Ecto neural progenitor cell (in vitro differentiated cells): ENCODE data around the gene SLC22A12.

ENCODE experiments used
- DNase-seq: peaks from one replicate; pipeline ENCODE4 v3.0.0-alpha.2; 2018; ENCODE audit warnings: low spot score

SLC22A12 gene

DNA sequence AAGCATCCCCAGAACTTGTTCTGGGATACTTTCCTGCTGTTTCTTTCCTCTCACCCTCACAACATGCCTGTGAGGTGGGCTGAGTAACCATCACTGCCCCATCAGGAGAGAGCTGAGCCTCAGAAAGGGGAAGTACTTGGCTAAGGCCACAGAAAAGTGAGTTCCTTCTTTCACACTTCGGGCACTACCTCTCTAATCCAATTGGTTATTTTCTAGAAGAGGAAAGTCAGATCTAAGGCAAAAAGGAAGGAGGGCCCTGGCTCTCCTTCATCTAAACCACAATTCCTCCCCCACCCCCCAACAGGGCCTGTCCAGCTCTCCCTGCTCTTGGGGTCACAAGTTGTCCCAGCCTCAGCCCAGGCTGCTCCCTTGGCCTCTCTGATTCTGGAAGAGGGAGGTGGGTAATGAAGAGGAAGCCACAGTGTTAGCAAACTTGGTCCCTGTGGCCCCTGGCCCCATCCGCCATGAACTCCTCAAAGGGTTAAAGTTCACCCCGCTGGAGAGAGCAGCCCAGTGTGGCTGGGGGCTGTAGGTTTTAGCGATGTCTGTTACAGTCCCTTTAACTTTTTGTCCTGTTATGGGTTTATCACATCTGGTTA is 34.0 kb downstream of the SLC22A12 start:
- no peak for DNase-seq

DNA sequence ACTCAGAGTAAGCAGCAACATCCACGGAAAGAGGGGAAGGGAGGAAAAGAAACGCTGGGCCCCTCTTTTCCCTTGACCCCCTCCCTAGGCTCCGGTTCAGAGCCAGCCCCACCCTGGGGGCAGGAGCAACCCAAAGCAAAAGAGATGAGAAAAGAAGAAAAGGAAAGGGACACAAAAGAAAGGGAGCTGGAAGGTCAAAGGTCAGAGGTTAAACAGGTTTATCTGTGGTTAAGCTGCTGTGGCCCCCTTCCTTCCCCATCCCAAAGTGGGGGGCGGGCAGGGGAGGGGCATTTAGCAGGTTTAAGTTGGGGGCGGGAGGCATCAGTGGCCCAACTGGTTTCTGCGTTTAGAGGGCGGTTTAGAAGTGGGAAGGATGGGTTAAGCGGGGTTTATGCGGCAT is 35.6 kb downstream of the SLC22A12 start:
- DNase-seq, result no peak

DNA sequence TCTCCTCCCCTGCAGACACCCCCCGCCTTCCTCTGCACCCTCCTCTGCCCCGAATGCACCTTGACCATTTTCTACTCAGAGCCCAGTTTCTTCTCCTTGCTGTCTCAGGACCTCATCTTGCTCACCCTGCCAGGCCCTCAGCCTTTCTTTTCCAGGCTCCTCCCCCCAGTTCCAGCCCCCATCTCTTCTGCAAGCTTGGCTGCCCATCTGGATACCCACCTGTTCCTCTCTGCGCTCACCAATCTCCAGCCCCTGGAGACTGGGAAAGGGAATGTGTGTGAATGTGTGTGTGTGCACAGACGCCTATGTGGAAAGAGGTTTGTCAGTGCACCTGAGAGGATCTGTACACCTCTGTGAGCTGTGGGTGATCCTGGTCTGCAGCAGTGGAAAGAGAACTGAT is 36.4 kb downstream of the SLC22A12 start:
- DNase-seq, result no peak

DNA sequence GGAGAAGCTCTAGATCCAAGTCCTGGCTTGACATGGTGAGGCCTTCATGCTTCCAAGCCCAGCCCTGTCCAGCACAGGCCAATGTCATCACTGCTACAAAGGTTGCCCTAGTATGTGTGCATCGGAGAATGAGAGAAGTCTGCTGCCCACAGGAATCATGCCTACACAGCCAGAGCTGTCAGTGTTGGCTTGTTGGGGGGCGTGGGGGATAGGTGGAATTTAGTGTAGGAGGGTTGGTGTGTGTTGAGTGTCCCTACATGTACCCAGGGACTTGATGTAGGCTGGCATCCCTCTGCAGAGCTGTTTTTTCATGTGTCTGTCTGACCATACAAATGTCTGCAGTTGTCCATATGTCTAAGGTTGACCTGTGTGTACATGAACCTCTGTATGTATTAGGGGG is 37.6 kb downstream of the SLC22A12 start:
- DNase-seq, result no peak

DNA sequence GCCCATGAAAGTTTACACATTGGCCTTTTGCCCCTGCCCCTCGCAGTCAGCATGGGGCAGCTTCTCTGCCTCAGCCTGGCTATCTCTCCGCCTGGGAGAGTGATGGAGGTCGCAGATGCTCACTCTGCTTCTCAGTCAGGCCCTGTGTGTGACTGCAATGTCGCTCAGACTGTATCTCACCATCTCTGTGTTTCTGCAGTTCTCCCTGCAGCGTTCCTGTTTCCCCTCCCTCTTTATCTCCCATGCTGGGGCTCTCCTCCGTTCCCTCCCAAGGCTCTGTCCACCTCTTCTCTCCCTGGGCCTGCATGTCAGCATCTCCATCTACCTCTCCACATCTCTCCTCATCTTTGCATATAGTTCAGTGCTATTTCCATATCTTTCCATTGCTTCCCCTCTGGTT is 38.1 kb downstream of the SLC22A12 start:
- DNase-seq, result no peak

DNA sequence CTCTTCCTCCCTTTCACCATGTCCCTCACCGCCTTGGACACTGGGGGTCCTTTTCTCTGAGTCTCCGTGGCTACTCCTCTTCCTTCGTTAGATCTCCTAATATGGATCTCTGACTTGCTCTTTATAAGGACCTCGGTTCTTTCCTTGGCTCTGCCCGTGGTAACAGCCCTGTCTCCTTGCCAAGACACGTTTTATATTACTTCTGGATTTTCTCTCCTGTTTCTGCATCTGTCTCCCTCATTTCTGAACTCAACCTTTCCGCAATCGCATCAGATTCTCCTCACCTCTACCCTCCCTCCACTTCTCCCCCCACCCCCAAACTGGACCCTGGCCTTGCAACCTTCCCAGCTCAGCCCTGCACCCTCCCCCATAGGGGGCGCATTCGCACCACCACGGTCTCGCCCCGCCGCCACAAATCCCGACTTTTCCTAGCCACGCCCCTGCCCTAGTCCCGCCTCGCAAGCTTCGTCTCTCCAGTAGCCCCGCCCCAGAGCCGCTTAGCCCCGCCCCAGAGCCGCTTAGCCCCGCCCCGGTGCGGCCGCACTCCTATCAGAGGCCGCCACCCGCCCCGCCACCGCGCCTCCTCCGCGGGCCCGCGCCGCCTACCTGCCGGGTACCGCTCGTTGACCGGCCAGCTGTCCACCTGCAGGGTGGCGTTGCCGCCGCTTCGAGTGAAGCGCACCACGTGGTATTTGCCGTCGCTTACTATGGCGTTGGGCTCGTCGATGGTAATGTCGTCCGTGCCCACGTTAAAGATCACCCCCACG is 39.0 kb downstream of the SLC22A12 start:
- DNase-seq, result peak; percentile 89

DNA sequence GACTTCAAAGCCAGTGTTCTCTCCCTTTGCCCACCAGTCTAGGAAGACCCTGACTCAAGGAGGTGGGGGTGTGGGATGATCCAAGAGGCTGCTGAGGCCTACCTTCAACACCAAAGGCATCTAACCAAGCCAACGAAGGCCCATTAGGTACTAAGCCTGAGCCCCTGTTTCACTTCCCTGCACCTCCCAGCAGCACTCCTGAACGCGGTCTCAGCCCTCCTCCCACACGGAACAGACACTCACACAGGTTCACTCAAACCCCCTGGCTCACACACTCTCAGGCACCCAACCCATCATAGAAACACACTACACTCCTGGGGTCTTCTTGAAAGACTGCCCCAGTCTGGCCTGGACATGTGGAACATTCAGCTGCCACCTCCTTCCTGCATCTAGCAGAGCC is 40.7 kb downstream of the SLC22A12 start:
- no peak for DNase-seq

DNA sequence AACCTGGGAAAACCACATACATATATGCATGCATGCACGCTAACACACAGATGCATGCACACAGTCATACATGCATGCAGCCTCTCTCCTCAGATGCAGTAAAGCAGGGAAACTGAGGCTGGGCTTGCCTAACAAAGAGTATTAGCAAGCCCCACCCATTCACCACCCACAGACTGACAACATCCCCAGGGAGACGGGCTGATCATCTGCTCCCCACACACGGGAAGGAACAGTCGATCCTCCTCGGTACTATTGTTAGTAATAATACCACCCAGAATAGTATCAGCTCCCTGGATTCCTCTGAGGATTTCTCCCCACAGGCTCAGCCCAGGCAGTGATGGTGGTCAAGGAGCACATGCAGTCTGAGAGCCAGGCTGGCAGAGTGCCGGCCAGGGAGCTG is 41.2 kb downstream of the SLC22A12 start:
- DNase-seq, result no peak

DNA sequence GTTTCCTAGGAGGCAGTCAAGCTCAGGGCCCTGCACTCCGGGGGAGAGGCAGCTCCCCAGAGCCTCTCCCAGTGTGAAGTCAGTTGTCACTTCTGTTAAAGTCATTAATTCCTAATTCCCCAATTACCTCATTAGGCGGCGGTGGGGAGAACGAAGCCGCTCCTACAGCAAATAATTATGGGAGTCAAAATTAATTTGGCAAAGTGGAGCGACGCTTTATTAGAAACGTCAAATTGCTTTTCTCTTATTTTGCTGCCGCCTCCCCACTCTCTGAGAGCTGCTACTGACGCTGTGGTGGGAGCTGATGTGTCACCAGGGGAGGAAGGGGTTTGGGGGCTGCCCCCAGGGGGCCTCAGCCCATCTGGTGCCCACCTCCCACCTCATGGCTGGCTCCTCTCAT is 41.6 kb downstream of the SLC22A12 start:
- DNase-seq, result no peak

DNA sequence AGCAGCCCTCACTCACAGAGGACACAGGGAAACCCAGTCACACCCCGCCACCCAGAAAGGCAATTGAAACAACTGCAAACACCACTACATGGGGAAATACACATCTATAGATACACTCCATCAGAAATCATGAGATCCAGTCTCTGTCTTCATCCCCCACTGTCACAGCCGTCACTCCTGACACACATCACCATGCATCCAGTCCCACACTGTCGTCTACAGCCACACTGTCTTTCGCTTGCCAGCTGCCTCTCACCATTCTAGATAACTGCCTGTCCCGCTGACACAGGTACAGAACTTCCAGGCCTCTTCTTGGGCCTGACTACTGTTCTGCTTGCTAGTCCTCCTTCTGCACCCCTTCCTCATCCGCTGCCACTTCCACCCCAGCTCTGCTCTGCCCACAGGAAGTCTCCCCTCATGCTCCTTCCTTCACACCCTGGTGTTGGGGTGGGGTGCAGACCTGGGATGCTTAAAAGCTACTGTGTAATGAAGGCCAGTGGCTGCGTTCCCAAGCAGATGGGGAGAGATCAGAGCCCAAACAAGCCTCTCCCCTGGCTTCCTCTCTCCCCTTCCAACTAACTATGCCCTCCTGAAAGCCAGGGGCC is 42.6 kb downstream of the SLC22A12 start:
- no peak for DNase-seq

DNA sequence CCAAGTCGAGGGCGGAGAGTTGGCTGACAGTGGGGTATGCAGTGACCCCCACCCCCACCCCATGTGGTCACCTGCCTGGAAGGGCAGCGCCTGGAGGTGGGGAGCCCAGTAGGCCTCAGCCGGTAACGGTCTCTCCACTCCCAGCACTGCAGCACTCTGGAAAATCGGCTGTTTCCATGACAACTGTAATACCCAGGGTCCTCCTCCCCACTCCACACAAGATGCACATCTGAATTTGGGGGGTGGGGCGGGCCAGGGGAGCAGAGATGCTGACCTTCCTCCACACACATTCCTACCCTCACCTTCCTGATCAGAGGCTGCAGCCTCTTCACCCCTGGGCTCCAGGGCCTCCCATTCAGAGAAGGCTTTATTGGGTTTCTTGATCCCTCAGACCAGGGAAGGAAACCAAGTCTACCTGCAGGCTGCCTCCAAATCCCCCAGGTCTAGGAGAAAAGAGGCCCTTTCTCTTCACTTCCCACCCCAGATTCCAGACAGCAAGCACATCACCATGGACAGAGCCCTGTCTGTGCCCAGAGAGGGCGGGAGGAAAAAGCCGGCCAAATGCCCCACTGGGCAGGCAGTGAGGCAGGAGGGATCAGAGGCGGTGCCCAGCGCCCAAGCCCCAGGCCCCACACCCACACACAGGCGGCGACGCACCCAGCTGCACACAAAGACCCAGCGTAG is 46.5 kb downstream of the SLC22A12 start:
- no peak for DNase-seq

DNA sequence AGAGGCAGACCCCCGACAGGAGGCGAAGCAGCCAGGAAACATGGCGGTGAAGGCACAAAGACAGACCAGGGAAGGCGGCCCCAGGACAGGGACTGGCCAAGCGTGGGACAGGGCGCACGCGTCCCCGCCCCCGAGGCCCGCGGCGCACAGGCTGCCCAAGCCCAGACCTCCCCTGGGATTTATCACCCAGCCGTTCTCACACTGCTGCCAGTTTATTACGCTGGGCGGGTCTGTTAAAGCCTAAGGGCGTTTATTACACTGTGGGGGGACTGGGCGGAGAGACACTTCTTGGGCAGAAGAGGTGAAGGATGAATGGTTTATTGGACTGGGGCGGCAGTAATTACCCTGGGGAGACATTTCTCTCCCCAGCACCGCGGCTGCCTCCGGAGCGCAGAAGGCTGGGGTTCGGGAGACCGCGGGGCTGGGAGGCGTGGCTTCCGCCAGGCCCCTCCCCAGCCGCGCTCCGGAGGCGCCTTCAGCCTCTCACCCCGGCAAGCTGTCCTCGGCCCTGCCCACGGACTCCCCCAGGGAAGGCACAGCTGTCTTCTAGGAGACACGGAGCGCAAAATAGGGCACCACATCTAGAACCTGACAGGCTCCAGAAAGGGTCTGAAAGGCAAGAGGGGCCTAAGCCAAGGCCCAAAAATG is 47.1 kb downstream of the SLC22A12 start:
- DNase-seq, result peak; percentile 76

DNA sequence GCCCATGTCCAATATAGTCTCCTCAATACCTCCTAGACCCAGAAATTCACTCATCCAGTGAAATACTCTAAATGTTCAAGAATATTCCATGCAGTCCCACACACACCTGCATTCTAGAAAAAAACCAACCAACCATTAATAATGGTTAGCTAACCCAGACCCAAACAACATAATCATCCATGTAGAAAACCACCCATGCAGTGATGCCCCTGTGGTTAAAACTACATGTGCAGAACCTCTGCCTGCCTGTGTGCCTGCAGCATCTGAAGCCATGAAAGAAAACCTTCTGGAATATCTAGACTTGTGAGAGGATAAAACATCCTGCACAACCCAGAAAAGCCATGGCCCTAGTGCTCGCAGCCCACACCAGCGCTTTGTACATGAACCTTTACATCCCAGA is 47.8 kb downstream of the SLC22A12 start:
- DNase-seq, result no peak

DNA sequence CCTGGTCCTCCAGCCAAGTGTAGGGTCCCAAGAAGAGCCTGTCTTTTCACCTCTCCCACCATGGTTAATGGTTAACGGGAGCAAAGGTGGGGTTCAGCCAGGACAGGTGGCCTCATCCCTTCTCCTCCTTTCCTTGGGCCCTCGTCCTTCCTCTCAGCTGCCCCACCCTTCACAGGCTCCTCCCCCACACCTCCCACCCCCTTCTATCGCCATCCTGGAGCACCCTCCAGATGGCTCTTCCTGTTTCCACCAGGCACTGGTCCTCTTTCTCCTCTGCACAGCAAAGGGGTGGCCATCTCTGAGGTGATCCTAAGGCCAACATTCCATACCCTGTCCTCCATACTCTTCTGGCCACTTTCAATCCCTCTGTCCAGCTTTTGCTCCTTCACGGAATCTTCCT is 48.9 kb downstream of the SLC22A12 start:
- no peak for DNase-seq

DNA sequence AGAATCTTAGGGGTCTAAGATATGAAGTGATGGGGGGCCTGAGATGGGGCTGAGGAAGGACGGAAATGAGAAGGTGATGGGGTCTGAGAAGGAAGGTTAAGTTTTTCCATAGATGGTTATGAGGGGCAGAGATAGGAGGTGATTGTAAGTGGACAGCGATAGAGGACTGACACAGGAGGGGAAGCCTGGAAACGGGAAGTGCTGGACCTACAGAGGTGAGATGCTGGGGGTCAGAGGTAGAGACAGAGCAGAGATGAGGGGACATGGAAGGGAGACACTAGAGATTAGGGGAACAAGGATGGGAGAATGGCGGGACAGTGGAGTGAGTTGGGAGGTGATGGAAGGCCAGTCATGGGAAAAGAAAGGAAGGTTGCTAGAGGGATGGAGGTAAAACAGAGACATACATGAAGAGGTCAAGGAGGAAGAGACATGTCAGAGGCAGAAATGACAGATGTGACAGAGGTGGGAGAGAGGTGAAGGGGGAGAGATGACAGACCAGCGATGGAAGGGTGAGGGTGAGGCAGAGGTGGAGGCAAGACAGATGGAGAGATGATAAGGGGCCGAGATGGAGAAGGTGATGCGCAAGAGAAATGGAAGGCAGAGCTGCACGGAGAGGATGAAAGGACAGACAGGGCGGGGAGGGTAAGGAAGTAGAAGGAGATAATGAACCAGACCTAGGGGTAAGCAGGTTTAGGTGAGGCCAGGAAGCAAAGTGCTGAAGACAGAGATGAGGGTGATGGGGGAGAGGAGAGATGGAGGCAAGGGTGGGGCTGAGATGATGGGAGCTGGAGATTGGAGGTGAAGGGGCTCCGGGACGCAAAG is 50.8 kb downstream of the SLC22A12 start:
- DNase-seq, result no peak

DNA sequence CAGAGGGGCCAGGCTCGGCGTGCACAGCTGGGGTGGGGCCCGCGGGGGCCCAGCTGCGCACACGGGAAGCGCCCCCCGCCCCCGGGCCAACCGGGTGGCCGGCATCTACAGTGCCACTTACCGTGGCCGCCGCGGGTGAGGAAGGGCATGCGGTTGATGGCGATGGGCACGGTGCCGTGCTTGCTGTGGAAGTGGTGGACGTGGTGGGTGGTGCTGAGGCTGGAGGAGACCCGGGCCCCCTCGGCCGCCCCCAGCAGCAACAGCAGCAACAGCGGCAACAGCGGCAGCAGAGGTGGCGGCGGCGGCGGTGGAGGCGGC is 51.4 kb downstream of the SLC22A12 start:
- no peak for DNase-seq

DNA sequence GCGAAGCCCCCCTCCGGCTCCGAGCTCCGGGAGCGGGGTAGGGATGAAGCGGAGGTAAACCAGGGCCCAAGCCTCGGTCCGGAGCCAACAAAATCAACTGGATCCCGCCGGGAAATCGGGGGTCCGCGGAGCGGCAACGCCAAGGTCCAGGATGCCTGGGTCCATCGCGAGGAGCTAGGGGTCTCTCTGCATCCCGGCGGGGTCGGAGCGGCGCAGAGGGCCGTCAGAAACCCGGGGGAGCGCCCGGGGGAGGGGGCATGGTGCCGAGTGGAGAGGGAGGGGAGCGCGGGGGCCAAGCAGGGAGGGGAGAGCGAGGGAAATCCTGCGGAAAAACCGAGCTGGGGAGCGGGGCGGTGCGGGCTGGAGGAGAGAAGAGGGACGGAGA is 51.8 kb downstream of the SLC22A12 start:
- DNase-seq, result no peak

DNA sequence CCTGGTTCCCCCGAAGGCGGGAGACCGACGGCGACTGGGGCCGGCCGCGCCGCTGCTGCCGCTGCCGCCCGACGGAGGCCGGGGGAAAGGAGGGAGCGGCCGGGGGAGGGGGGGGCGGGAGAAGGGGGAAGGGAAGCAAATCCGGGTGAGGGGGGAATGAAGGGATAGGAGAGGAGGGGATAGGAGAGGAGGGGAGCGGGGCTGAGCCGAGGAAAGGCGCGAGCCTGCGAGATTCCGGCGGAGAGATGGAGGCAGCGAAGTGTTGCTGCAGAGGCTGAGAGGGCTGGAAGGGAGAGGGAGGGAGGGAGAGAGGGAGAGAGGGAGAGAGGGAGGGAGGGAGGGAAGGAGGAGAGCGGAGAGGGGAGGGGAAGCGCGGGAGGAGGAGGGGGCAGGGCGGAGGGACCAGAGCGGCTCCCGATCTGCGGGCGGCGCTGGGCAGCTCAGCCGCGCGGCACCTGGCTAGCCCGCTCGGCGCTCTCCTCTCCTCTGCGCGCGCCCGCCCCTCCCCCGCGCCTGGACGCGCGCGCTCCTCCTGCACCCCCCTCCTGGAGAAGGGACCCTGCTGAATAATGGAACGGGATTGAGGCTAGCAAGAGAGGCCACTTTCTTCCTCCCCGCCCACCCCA is 52.3 kb downstream of the SLC22A12 start:
- DNase-seq, result peak; percentile 76

DNA sequence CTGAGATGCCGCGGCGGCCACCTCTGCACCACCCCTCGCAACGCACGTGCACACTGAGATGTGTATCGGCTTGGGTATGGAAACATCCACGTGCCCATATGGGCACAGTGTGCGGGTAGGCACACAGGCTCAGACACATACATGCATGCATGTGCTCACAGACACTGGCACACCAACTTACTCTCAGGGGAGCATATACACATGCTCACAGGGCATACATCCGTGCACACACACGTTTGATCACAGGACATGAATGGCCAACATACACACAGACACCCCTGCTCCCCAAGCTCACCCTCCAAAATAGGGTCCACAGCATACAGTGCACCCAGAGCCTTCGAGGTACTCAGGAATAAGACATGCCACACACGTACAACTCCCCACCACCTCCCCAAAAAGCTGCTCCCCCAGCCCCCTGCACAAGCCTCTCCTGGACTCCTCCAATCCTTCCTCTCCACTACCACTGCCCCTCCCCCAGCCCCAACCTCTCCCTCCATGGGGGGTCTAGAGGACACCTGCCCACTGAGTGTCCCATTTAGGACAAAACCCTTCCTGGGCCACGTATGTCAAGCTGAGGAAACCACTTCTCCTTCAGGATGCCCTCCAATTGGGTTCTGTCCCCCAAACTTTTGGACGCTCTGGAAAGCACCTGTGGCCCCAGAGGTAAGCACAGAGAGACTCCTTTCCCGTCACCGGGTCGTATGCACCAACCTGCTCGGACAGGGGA is 53.1 kb downstream of the SLC22A12 start:
- DNase-seq, result no peak

DNA sequence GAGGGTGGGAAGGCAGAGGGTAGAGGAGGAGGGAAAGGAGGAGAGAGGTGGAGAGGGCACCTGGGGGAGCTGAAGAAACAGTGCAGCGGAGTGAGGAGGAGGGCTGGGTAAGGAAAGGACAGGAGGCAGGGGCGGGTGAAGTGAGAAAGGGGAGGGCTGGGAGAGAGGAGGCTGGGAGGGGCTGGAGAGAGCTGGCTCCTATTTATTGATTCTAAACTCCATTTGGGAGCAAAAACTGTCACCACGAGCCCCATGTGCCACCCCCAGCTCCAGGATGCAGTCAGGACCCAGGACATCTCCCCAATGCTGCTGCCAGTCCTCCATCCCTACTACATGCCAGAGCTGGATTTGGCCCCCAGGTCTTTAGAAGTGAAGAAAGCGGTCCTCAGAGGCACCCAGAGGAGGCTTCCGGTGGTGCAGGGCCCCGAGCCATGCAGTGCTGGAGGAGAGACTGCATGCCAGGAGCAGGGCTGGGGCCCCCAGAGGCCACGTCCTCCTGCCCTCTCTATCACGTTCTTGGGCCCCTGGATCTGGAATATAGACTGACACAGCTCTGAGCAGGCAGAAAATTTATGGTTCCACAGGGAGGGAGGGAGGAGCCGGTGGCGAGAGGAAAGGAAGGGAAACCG is 53.7 kb downstream of the SLC22A12 start:
- no peak for DNase-seq
